Measurements from ENCODE around the gene ZBTB44.
"Not testable (repeated sequence)": the region's sequence is repeated elsewhere in the genome, so short reads cannot be mapped to it uniquely, and the experiment has no call there.

Gene ZBTB44

GRCh38 chr11:130314184-130314749, 450 bp downstream of the ZBTB44 start:
- in situ Hi-C loops (cut with HindIII; ENCODE audit: low pct_ligation_motif_present, low pct_unique_long_range_greater_than_20kb, low sequenced_read_pairs): no loop called here
- DNase-seq: peak; percentile 59

DNA sequence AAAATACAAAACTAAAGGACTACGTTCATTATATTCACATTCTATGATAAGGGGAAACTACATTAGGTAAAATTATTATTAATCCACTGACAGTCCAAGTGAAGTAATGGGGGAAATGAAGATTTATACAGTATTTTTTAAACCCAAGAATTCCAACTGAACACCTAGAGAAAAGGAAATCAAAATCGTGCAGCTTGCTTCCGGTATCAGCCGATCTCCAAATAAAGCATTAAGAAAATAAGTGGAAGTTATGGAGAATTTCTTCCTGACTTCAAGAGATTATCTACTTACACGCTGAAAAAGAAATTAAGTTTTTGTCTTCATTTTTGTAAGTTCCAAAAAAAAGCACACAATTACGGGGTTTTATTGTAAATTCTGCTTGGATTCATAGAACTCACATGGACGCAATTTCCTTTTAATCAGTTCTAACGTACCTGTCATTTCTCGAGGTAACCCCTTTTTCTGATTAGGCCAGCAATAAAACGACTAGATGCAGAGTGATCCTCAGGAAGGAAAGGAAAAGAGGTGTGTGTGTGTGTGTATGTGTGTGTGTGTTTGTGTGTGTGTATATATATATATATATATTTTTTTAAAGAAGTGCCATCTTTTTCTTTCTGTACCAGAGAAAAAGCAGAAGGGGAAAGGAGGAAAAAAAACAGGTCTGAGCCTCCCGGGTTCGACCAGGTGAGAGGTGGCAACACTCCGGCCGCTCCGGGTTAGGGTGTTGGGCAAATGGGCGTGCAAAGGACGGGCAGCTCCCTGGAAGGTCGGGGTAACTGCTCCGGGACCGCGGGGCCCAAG, 1.1 kb downstream of the ZBTB44 start:
- no peak for DNase-seq
- in situ Hi-C loops (cut with HindIII; ENCODE audit: low pct_ligation_motif_present, low pct_unique_long_range_greater_than_20kb, low sequenced_read_pairs): no loop called here

DNA sequence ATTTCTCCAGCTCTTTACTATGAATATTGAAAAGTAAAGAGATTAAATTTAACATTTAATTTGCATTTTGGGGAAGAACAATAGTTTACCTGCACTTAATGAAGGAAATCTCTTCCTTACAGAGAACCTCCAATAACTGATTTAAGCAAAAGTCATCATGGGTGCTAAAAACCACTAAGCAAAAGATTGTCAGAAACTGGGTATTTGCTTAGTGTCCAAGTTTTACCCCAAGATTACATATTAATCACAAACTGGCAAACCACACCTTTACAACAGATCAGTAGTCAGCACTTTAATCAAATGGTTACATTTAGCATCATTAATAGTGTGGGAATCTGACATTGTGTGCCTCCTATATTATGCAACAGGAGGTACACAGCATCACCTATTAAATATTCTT, 2.7 kb downstream of the ZBTB44 start:
- in situ Hi-C loops (cut with HindIII; ENCODE audit: low pct_ligation_motif_present, low pct_unique_long_range_greater_than_20kb, low sequenced_read_pairs): no loop called here
- DNase-seq: no peak

GRCh38 chr11:130310622-130311021, 4.1 kb downstream of the ZBTB44 start:
- no peak for DNase-seq
- in situ Hi-C loops (cut with HindIII; ENCODE audit: low pct_ligation_motif_present, low pct_unique_long_range_greater_than_20kb, low sequenced_read_pairs): no loop called here

- in situ Hi-C loops (cut with HindIII; ENCODE audit: low pct_ligation_motif_present, low pct_unique_long_range_greater_than_20kb, low sequenced_read_pairs): no loop called here
- DNase-seq: no peak
These were observed 5.8 kb downstream of the ZBTB44 start for GRCh38 chr11:130308886-130309285.

- in situ Hi-C loops (cut with HindIII; ENCODE audit: low pct_ligation_motif_present, low pct_unique_long_range_greater_than_20kb, low sequenced_read_pairs): no loop called here
- DNase-seq: no peak
These were observed 6.7 kb downstream of the ZBTB44 start for GRCh38 chr11:130308059-130308458.

DNA sequence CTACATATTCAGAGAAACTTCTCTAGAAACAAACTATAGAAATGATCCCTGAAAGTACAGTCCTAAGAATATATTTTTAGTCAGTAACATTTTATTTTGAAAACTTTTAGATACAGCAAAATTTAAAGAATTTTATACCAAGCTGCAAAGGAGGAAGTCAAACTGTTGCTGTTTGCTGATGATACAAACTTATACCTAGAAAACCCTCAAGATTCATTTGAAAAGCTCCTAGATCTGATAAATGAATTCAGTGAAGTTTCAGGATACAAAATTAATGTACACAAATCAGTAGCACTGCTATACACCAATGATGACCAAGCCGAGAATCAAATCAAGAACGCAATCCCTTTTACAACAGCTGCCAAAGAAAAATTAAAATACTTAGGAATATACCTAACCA, 10.1 kb downstream of the ZBTB44 start:
- DNase-seq: no peak
- in situ Hi-C loops (cut with HindIII; ENCODE audit: low pct_ligation_motif_present, low pct_unique_long_range_greater_than_20kb, low sequenced_read_pairs): no loop called here

GRCh38 chr11:130301002-130301401, 13.7 kb downstream of the ZBTB44 start:
- in situ Hi-C loops (cut with HindIII; ENCODE audit: low pct_ligation_motif_present, low pct_unique_long_range_greater_than_20kb, low sequenced_read_pairs): no loop called here
- DNase-seq: no peak

DNA sequence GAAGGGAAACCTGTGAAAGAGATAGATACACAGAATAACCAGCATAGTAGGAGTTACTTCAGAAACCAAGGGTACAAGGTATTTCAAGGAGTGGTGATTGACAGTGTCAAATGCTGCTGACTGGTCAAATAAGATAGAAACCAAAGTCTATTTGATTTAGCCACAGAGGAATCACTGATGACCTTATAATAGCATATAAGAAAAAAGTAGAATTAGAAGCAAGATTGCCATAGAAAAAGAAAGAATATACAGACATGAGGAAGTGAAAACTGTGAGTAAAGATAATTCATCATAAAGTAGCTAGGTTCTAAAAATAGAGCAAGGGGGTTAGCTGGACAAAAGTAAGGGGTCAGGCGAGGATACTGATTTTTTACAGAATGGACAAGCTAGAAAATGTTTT, 14.2 kb downstream of the ZBTB44 start:
- no peak for DNase-seq
- in situ Hi-C loops (cut with HindIII; ENCODE audit: low pct_ligation_motif_present, low pct_unique_long_range_greater_than_20kb, low sequenced_read_pairs): no loop called here

- no peak for DNase-seq
- in situ Hi-C loops (cut with HindIII; ENCODE audit: low pct_ligation_motif_present, low pct_unique_long_range_greater_than_20kb, low sequenced_read_pairs): no loop called here
These were observed 14.7 kb downstream of the ZBTB44 start for GRCh38 chr11:130299978-130300377.

DNA sequence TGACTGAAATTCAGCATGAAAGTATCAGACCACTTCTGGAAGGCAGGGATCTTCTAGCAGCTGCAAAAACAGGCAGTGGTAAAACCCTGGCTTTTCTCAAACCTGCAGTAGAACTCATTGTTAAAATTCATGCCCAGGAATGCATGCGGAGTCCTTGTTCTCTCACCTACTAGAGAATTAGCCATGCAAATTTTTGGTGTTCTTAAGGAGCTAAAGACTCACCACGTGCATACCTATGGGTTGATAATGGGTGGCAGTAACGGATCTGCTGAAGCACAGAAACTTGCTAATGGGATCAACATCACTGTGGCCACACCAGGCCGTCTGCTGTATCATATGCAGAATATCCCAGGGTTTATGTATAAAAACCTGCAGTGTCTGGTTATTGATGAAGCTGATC, 19.1 kb downstream of the ZBTB44 start:
- in situ Hi-C loops (cut with HindIII; ENCODE audit: low pct_ligation_motif_present, low pct_unique_long_range_greater_than_20kb, low sequenced_read_pairs): no loop called here
- no peak for DNase-seq

DNA sequence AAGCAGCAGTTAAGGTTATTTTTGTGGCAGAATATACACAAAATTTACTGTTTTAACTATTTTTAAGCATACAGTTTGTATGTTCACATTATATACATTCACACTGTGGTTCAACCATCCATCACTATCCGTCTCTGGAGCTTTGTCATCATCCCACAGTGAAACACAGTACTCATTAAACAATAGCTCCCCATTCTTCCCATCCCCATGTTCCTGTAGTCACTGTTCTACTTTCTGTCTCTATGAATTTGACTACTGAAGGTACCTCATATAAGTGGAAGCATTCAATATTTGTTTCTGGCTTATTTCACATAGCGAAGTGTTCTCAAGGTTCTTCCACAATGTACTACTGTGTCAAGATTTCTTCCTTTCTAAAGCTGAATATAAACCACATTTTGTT, 32.6 kb downstream of the ZBTB44 start:
- in situ Hi-C loops (cut with HindIII; ENCODE audit: low pct_ligation_motif_present, low pct_unique_long_range_greater_than_20kb, low sequenced_read_pairs): no loop called here
- no peak for DNase-seq

- DNase-seq; in situ Hi-C loops (cut with HindIII; ENCODE audit: low pct_ligation_motif_present, low pct_unique_long_range_greater_than_20kb, low sequenced_read_pairs): not testable (repeated sequence)
These were observed 33.4 kb downstream of the ZBTB44 start for GRCh38 chr11:130281341-130281740.

- no peak for DNase-seq
These were observed 34.7 kb downstream of the ZBTB44 start for GRCh38 chr11:130279989-130280388.

DNA sequence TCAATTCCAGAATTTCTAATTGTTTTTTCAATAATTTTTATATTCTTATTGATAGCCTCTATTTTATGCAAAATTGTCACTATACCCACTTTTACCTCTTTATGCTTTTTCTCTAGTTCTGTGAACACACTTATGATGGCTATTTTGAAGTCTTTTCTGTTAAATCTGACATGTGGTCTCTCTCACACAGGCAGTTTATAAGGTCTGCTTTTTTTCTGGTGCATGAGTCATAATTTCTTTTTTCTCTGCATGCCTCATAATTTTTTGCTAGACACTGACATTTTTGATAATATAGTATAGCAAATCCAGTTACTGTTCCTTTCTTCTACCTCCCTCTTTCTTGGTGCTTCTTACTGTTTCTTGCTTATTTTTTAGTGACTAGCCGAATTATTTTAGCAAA, 36.0 kb downstream of the ZBTB44 start:
- DNase-seq: no peak
- in situ Hi-C loops (cut with HindIII; ENCODE audit: low pct_ligation_motif_present, low pct_unique_long_range_greater_than_20kb, low sequenced_read_pairs): no loop called here

More at GRCh38 chr11:130279989-130280388, 34.7 kb downstream of the ZBTB44 start:
- in situ Hi-C loops (cut with HindIII; ENCODE audit: low pct_ligation_motif_present, low pct_unique_long_range_greater_than_20kb, low sequenced_read_pairs): no loop called here

- DNase-seq: no peak
- in situ Hi-C loops (cut with HindIII; ENCODE audit: low pct_ligation_motif_present, low pct_unique_long_range_greater_than_20kb, low sequenced_read_pairs): no loop called here
These were observed 36.6 kb downstream of the ZBTB44 start for GRCh38 chr11:130278151-130278550.

DNA sequence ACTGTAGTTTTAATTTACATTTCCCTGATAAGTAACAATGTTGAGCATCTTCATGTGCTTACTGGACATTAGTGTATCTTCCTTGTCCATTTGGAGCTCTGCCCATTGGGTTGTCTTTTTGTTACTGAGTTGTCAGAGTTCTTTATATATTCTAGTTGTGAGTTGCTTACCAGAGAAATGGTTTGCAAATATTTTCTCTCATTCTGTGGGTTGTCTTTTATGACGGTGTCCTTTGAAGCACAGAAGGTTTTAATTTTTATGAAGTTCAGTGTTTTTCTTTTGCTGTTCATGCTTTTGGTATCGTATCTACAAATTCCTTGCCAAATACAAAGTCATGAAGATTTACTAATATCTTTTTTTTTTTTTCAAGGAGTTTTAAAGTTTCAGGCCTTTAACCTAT, 42.4 kb downstream of the ZBTB44 start:
- DNase-seq: no peak
- in situ Hi-C loops (cut with HindIII; ENCODE audit: low pct_ligation_motif_present, low pct_unique_long_range_greater_than_20kb, low sequenced_read_pairs): no loop called here

DNA sequence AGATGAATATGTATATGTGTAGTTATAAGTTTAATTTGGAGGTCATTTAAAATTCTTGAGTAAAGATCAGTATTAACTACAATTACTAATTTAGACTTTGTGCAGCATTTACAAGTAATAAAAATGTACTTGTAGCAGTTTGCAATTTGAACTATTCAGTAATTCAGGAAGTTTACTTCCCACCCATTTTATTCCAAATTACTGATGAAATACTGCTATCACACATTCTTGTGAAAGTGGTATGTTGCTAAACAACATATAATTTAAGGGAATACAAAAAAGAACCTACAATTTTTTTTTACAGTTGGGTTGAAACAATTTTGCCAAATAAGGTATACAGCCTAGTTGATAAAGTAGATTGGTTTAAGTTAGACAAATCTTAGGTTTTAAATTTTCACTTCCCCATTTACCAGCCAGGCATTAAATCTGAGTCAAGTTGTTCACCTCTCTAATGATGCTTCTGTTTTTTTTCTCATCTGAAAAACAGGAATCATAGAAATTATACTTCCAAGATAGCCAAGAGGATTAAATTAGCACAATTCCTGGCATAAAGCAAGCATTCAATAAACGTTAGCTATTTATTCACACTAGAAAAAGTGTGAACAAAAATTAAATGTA, 45.3 kb downstream of the ZBTB44 start:
- in situ Hi-C loops (cut with HindIII; ENCODE audit: low pct_ligation_motif_present, low pct_unique_long_range_greater_than_20kb, low sequenced_read_pairs): no loop called here
- no peak for DNase-seq

DNA sequence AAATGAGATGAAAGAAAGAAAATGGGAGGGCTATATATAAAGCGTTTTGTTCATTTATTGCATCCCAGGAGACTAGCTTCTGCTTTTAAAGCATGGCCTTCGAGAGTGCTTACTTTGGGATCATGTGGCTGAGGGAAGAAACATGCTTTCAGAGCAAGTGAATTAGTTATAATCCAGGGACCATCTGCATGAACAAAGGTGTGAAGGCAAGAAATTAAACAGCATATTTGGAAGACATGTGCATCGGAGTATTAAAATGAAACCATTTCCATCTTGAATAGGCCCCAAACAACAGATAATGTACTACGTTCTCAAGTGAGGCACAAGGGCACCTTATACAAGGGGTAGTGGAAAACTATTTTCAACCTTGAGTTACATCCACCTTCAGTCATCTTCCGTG, 51.4 kb downstream of the ZBTB44 start:
- DNase-seq: no peak
- in situ Hi-C loops (cut with HindIII; ENCODE audit: low pct_ligation_motif_present, low pct_unique_long_range_greater_than_20kb, low sequenced_read_pairs): no loop called here

DNA sequence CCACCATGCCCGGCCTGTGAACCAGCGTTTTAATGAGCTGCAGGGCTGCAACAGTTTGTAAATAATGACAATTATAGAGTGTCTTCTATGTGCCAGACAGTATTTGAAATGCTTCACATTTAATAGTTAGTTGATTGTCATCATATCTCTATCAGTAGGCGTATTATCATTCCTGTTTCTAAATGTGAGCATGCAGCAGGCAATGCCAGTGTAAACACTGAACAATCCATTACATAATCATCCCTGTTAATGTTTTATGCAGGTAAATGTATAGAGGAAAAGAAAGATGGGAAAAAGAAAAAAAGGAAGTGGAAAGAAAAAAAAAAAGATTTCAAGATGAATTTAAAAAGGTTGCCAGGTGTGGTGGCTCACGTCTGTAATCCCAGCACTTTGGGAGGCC, 52.3 kb downstream of the ZBTB44 start:
- in situ Hi-C loops (cut with HindIII; ENCODE audit: low pct_ligation_motif_present, low pct_unique_long_range_greater_than_20kb, low sequenced_read_pairs): no loop called here
- DNase-seq: no peak
